CD8-positive, alpha-beta memory T cell (primary cell): Measurements from ENCODE around the gene SERPINB2. TPM values are rescaled to one million over a fixed set of nuclear protein-coding genes. Genes with fewer than 3 reads are reported as not detected.

Experiments
- CTCF ChIA-PET: fragments of 350-600 bp; sonication (Branson Sonifier 250); formaldehyde crosslinking; loops from one replicate; lab custom pipeline; 2021; ENCODE audit warnings: antibody characterized with exemption; lab: Charles Lee
- POLR2A ChIA-PET: fragments of 350-600 bp; sonication (Branson Sonifier 250); formaldehyde crosslinking; loops from one replicate; lab custom pipeline; 2021; ENCODE audit warnings: antibody characterized with exemption; lab: Charles Lee
- DNase-seq, 5 donors: peaks; one replicate each; pipeline versions ENCODE4 v3.0.0 to v3.0.0-alpha.2; 2020 to 2022; ENCODE audit warnings: mixed read lengths in 1 of 5
- H3K27ac ChIP-seq: one replicate; pipeline ENCODE4 v1.7.0; 2013; ENCODE audit warnings: low read depth, mild to moderate bottlenecking, low read length, moderate library complexity
- H3K27me3 ChIP-seq: 2 replicates; pipeline ENCODE4 v1.7.0; 2013; ENCODE audit warnings: low read length, mild to moderate bottlenecking; ENCODE audit not compliant: insufficient read depth, poor library complexity, severe bottlenecking
- H3K36me3 ChIP-seq: 2 replicates; pipeline ENCODE4 v1.7.0; 2013; ENCODE audit warnings: mild to moderate bottlenecking, low read length, moderate library complexity; ENCODE audit not compliant: insufficient read depth
- H3K4me1 ChIP-seq: 2 replicates; pipeline ENCODE4 v1.7.0; 2013; ENCODE audit warnings: mild to moderate bottlenecking, low read length, moderate library complexity; ENCODE audit not compliant: insufficient read depth
- H3K4me3 ChIP-seq: 2 replicates; pipeline ENCODE4 v1.7.0; 2013; ENCODE audit warnings: mild to moderate bottlenecking, low read length
- H3K9me3 ChIP-seq: 2 replicates; pipeline ENCODE4 v1.7.0; 2013; ENCODE audit warnings: mild to moderate bottlenecking, low read length
- H3K27ac Mint-ChIP-seq, 8 donors: one replicate each; pipeline ENCODE4 v1.8.0; 2020 to 2021; ENCODE audit warnings: mixed read lengths in 8 of 8, mild to moderate bottlenecking in 6 of 8, inconsistent platforms in 3 of 8, moderate library complexity in 3 of 8
- H3K27me3 Mint-ChIP-seq, 2 donors: one replicate each; pipeline ENCODE4 v1.8.0; 2020 to 2021; ENCODE audit warnings: mixed read lengths in 2 of 2, mild to moderate bottlenecking in 1 of 2, moderate library complexity in 1 of 2
- H3K36me3 Mint-ChIP-seq, 3 donors: one replicate each; pipeline ENCODE4 v1.8.0; 2020 to 2021; ENCODE audit warnings: mixed read lengths in 3 of 3, inconsistent platforms in 1 of 3, mild to moderate bottlenecking in 1 of 3
- H3K4me1 Mint-ChIP-seq, 3 donors: one replicate each; pipeline ENCODE4 v1.8.0; 2020 to 2021; ENCODE audit warnings: mixed read lengths in 3 of 3, inconsistent platforms in 1 of 3, mild to moderate bottlenecking in 1 of 3
- H3K4me3 Mint-ChIP-seq, 7 donors: one replicate each; pipeline ENCODE4 v1.8.0; 2020 to 2021; ENCODE audit warnings: mixed read lengths in 7 of 7, mild to moderate bottlenecking in 6 of 7, moderate library complexity in 4 of 7, inconsistent platforms in 2 of 7
- H3K9me3 Mint-ChIP-seq, 5 donors: one replicate each; pipeline ENCODE4 v1.8.0; 2020 to 2022; ENCODE audit warnings: mixed read lengths in 5 of 5, mild to moderate bottlenecking in 3 of 5, moderate library complexity in 2 of 5, inconsistent platforms in 1 of 5
- polyA plus RNA-seq: library from polyadenylated mRNA; unstranded; fragments of 300-500 nt; fragmentation: Illumina TruSeq; gene quantifications from one replicate; pipeline ENCODE4 v1.2.3, GENCODE V29; 2021
- total RNA-seq, 2 experiments: library from RNA; stranded (reverse); gene quantifications; one replicate each; pipeline ENCODE4 v1.2.3, GENCODE V29; 2021

Gene SERPINB2
- total and polyA plus RNA-seq, 3 experiments from 2014 or later, result 1.2 to 1.7 TPM; not detected in 1

DNA sequence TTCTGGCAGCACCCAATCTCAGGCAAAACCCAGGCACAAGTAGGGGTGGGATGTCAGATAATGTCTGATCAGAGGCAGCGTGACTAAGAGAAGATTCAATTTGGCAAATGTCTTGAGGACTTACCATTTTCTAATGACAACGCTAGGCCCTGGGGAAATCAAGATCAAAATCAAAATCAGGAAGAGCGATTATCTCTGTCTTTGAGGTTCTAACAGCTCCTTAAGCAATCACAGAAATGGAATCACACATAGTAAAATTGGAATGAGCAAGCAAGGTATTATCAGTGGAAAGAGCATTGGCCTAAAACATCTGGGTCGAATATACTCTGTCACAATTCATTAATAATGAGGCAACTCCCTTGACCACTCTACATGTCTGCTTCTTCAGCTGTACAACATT, 8.6 kb upstream of the SERPINB2 start:
- Mint-ChIP-seq H3K27me3 (peaks cover 1 to 6% of the 10 kb centered on the region in 2 donors), H3K4me1 (no peaks in the 10 kb centered on the region), H3K4me3 (no peak overlapping the region), H3K36me3 (no peaks in the 10 kb centered on the region), H3K27ac (no peak overlapping the region), H3K9me3 (peaks cover 0 to 2% (median 0%) of the 10 kb centered on the region in 5 donors)
- H3K4me3 ChIP-seq, result no peak overlapping the region
- H3K27me3 ChIP-seq, result no peaks in the 10 kb centered on the region
- ChIA-PET CTCF (no interaction called here), POLR2A (no interaction called here)
- H3K27ac ChIP-seq, result no peak overlapping the region
- no peaks in the 10 kb centered on the region for H3K36me3 ChIP-seq
- H3K4me1 ChIP-seq, result no peaks in the 10 kb centered on the region
- H3K9me3 ChIP-seq, result no peaks in the 10 kb centered on the region
- DNase-seq, result no peak

GRCh38 chr18:63879709-63880108, 7.8 kb upstream of the SERPINB2 start:
- DNase-seq, result no peak
- Mint-ChIP-seq H3K27me3 (peaks cover 3 to 9% of the 10 kb centered on the region in 2 donors), H3K4me1 (no peaks in the 10 kb centered on the region), H3K36me3 (no peaks in the 10 kb centered on the region), H3K4me3 (no peak overlapping the region), H3K9me3 (peaks cover 0 to 2% (median 0%) of the 10 kb centered on the region in 5 donors), H3K27ac (no peak overlapping the region)
- CTCF ChIA-PET, result no interaction called here
- H3K27me3 ChIP-seq, result no peaks in the 10 kb centered on the region
- H3K27ac ChIP-seq, result no peak overlapping the region
- no peaks in the 10 kb centered on the region for H3K9me3 ChIP-seq
- no peaks in the 10 kb centered on the region for H3K4me1 ChIP-seq
- no peak overlapping the region for H3K4me3 ChIP-seq
- POLR2A ChIA-PET, result no interaction called here
- no peaks in the 10 kb centered on the region for H3K36me3 ChIP-seq

DNA sequence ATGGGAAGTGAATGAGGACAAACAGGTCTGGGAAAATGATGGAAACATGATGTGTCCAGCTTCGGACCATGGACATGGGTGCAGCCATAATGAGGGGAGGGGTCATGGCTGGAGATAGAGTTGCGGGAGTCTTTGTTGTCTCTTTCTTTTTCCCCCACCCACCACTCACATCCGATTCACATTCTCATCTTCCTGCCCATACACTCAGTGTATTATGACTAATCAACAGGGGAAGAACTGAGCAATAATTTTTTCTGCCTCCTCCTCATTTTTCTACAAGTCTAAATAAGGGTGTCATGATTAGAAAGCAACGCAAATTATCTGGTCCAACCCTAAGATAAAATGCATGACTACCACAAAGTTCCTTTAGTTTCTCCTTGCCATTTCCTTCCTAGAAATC, 5.7 kb upstream of the SERPINB2 start:
- H3K9me3 ChIP-seq, result no peaks in the 10 kb centered on the region
- Mint-ChIP-seq H3K27me3 (peaks cover 10 to 14% of the 10 kb centered on the region in 2 donors), H3K36me3 (no peaks in the 10 kb centered on the region), H3K27ac (no peak overlapping the region), H3K4me3 (no peak overlapping the region), H3K9me3 (no peaks in the 10 kb centered on the region), H3K4me1 (no peaks in the 10 kb centered on the region)
- H3K4me1 ChIP-seq, result no peaks in the 10 kb centered on the region
- no peak for DNase-seq
- ChIA-PET POLR2A (no interaction called here), CTCF (no interaction called here)
- no peak overlapping the region for H3K27ac ChIP-seq
- H3K36me3 ChIP-seq, result no peaks in the 10 kb centered on the region
- no peak overlapping the region for H3K4me3 ChIP-seq
- H3K27me3 ChIP-seq, result no peaks in the 10 kb centered on the region

DNA sequence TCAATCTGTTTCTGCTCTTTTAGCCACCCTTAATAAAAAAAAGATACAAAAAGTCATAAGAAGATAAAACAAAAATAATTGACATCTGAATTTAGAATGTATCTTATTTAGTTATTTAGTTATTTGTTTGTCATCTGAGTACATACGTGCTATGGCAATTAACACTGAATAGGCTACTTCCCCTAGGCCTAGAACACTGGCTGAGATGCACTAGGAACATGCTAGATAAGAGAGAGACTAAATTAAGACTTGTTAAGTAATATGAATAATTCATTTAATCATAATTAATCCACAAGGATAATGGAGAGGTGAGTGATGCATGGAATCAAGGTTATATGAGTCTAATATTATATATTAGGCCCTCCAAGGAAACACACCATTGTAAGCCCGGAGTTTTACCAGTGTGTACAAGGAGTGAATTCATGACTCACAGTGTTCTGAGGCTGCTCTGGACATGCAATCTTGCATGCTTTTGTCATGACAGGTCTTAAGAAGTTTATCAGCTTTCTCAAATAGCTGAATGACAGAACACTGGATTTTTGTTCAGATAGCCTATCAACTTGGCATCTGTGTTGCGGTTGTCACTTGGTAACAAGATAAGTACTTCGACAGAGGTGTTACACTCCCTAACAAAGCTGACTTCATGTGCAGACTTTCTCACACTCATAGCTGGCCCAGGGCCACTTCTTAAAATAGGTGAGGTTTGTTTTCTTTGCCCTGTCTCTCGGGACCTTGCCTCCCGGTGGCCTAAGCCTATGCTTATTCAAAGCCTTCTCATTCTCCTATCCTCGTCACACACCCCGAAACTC, 5.0 kb upstream of the SERPINB2 start:
- H3K27ac ChIP-seq, result no peak overlapping the region

GRCh38 chr18:63883617-63884016, 3.9 kb upstream of the SERPINB2 start:
- Mint-ChIP-seq H3K36me3 (no peaks in the 10 kb centered on the region), H3K27me3 (peaks cover 10 to 19% of the 10 kb centered on the region in 2 donors), H3K27ac (no peak overlapping the region), H3K4me3 (no peak overlapping the region), H3K9me3 (no peaks in the 10 kb centered on the region), H3K4me1 (no peaks in the 10 kb centered on the region)
- no peaks in the 10 kb centered on the region for H3K27me3 ChIP-seq
- DNase-seq, result no peak
- H3K36me3 ChIP-seq, result no peaks in the 10 kb centered on the region
- ChIA-PET POLR2A (no interaction called here), CTCF (no interaction called here)
- no peak overlapping the region for H3K27ac ChIP-seq
- no peaks in the 10 kb centered on the region for H3K9me3 ChIP-seq
- H3K4me3 ChIP-seq, result no peak overlapping the region
- no peaks in the 10 kb centered on the region for H3K4me1 ChIP-seq

More for the DNA sequence above, 5.0 kb upstream of the SERPINB2 start:
- CTCF ChIA-PET, result no interaction called here
- Mint-ChIP-seq H3K27ac (no peak overlapping the region), H3K27me3 (peaks cover 10 to 14% of the 10 kb centered on the region in 2 donors), H3K4me1 (no peaks in the 10 kb centered on the region), H3K9me3 (no peaks in the 10 kb centered on the region), H3K4me3 (no peak overlapping the region), H3K36me3 (no peaks in the 10 kb centered on the region)
- H3K9me3 ChIP-seq, result no peaks in the 10 kb centered on the region
- no peaks in the 10 kb centered on the region for H3K27me3 ChIP-seq
- POLR2A ChIA-PET, result no interaction called here
- no peak overlapping the region for H3K4me3 ChIP-seq
- H3K36me3 ChIP-seq, result no peaks in the 10 kb centered on the region
- no peak for DNase-seq
- no peaks in the 10 kb centered on the region for H3K4me1 ChIP-seq

DNA sequence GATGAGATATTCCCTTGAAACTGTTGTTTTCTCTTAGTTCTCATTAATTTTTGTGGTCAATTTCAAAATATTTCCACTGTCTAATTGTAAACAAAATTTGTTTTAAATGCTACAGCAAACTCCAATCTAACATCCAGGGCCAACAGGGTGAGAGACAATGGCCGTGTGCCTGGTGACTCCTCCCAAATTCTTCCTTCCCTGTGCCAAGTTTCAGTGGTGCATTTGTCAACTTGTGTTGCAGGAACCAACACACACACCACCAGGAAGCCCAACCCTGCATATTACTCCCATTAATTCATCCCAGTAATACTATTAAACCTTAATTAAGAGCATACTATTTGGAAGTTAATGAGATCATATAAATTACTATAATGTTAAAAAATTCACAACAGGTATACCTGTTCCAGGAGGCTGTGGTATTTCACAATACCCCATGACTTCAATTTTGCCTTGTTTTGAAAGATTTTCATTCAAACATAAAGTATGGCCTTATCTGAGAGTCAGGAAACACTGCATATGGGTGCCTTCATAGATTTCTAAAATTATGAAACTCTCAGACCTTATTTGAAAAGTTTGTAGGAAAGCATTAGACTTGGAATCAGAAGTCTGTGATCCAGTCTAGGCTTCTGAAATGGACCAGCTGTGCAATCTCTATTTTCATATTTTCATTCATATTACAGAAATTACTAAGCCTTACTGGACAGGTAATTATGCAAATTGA, 1.1 kb downstream of the SERPINB2 start:
- H3K36me3 ChIP-seq, result no peaks in the 10 kb centered on the region
- no peaks in the 10 kb centered on the region for H3K9me3 ChIP-seq
- no peaks in the 10 kb centered on the region for H3K4me1 ChIP-seq
- H3K36me3 Mint-ChIP-seq, result no peaks in the 10 kb centered on the region
- ChIA-PET CTCF (no interaction called here), POLR2A (no interaction called here)
- no peaks in the 10 kb centered on the region for H3K9me3 Mint-ChIP-seq
- H3K4me3 ChIP-seq, result no peak overlapping the region
- DNase-seq, result no peak
- H3K4me3 Mint-ChIP-seq, result no peak overlapping the region
- no peak overlapping the region for H3K27ac ChIP-seq
- no peaks in the 10 kb centered on the region for H3K27me3 ChIP-seq
- peaks cover 12 to 34% of the 10 kb centered on the region in 2 donors for H3K27me3 Mint-ChIP-seq
- no peak overlapping the region for H3K27ac Mint-ChIP-seq
- H3K4me1 Mint-ChIP-seq, result no peaks in the 10 kb centered on the region

DNA sequence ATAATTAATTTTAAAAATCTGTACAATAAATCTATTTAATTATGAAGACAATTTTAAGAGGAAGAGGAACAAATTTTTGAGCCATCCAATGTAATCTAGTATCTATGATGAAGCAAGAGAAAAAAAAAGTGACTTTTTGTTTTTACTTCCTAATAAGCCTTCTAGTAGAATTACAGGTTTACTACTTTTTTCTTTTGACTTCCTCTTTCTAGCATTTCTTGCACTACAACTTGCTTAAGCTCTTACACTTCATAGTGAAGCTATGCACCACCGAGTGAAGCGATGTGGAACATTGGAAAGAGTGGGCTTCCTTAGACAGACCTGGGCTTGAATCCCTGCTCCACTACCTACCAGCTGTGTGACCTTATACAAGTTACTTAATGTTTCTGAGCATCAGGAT, 2.1 kb downstream of the SERPINB2 start:
- H3K4me1 Mint-ChIP-seq, result no peaks in the 10 kb centered on the region
- no peaks in the 10 kb centered on the region for H3K9me3 Mint-ChIP-seq
- Histone ChIP-seq H3K4me3 (no peak overlapping the region), H3K36me3 (no peaks in the 10 kb centered on the region), H3K27me3 (no peaks in the 10 kb centered on the region), H3K9me3 (no peaks in the 10 kb centered on the region), H3K27ac (no peak overlapping the region), H3K4me1 (no peaks in the 10 kb centered on the region)
- no peaks in the 10 kb centered on the region for H3K36me3 Mint-ChIP-seq
- H3K27ac Mint-ChIP-seq, result no peak overlapping the region
- CTCF ChIA-PET, result no interaction called here
- peaks cover 11 to 32% of the 10 kb centered on the region in 2 donors for H3K27me3 Mint-ChIP-seq
- POLR2A ChIA-PET, result no interaction called here
- no peak for DNase-seq
- H3K4me3 Mint-ChIP-seq, result no peak overlapping the region

DNA sequence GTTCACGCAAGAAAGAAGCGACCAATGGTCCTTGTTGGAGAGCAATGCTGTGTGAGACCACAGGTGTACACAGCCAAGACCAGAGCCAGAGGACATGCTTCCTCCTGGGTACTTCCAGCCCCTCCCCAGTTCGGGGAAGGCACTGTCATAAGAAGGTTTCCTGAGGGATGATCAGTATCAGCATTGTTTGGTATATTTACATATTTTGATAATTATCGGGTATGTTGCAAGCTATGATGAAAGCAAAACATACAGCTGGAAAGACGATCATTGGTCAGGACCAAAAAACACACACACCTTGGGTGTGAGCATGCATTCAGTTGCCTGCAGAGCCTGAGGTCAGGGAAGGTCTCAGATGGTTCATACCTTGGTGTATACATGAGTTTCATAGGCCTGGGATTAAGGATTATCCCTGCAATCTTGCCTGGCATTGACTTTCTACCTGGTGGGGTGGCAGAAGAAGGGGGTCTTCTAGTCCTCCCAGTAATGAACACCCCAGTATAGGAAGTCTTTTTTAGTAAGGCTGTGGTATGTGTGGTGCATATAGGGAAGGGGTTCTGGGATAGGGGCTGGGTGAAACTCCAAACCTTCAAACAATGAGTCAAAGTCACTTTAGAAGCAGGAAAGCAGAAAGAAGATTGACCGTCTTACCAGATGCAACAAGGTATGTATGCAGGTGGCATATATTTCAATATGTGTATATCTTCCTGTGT, 2.9 kb downstream of the SERPINB2 start:
- no peaks in the 10 kb centered on the region for H3K9me3 Mint-ChIP-seq
- ChIA-PET CTCF (no interaction called here), POLR2A (no interaction called here)
- Histone ChIP-seq H3K4me1 (no peaks in the 10 kb centered on the region), H3K4me3 (no peak overlapping the region), H3K36me3 (no peaks in the 10 kb centered on the region), H3K27me3 (no peaks in the 10 kb centered on the region), H3K9me3 (no peaks in the 10 kb centered on the region), H3K27ac (no peak overlapping the region)
- H3K4me1 Mint-ChIP-seq, result no peaks in the 10 kb centered on the region
- no peak overlapping the region for H3K4me3 Mint-ChIP-seq
- no peak for DNase-seq
- peaks cover 12 to 30% of the 10 kb centered on the region in 2 donors for H3K27me3 Mint-ChIP-seq
- no peaks in the 10 kb centered on the region for H3K36me3 Mint-ChIP-seq
- no peak overlapping the region for H3K27ac Mint-ChIP-seq
